ENCODE results near the gene ADGRE2. TPM values are rescaled to one million over a fixed set of nuclear protein-coding genes. Genes with fewer than 3 reads are reported as not detected.
"Not testable (repeated sequence)": the region's sequence is repeated elsewhere in the genome, so short reads cannot be mapped to it uniquely, and the experiment has no call there.

ADGRE2 gene
- polyA plus RNA-seq (4.1 to 5.3 TPM (median 4.2 TPM) in 3 replicates), polyA minus RNA-seq (7.2 to 13.0 TPM (median 10.8 TPM) in 3 replicates)
- polyA plus RNA-seq (2011; ENCODE audit: low read depth) = 14.9 TPM
- polyA plus RNA-seq (2011; cell fraction: cytosol; rRNA removed) = 4.0 and 5.4 TPM in 2 replicates
- polyA plus RNA-seq (2011; cell fraction: nucleus; rRNA removed) = 13.7 and 15.8 TPM in 2 replicates
- 2.9 and 3.8 TPM in 2 replicates for polyA plus RNA-seq (2012; ENCODE audit: low replicate concordance)
- 1.9 TPM for polyA minus RNA-seq (2011; cell fraction: cytosol; rRNA and poly(A)+ RNA removed)
- polyA minus RNA-seq (2011; cell fraction: nucleus; rRNA and poly(A)+ RNA removed) = 7.1 and 9.5 TPM in 2 replicates

DNA sequence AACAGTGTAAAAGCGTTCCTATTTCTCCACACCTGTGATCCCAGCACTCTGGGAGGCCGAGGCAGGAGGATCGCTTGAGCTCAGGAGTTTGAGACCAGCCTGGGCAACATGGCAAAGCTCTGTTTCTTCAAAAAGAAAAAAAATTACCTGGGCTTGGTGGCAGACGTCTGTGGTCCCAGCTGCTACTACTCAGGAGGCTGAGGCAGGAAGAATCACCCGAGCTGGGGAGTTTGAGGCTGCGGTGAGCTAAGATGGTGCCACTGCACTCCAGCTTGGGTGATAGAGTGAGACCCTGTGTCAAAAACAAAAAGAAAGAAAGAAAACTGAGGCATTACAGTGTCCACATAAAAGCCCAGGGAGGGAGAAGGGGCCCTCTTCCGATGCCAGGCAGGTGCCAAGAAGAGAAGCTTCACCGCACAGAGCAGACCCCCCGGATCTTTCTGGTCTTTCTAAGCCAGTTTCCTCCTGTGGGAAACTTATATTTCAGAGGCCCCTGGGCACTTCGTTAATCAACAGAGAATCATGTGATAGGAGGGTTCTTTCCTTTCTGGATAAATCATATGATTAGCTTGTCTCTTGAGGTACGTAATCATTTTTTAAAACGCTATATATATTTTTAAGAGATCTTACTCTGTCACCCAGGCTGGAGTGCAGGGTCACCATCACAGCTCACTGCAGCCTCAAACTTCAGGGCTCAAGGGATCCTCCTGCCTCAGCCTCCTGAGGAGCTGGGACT lies at the start of gene ADGRE2:
Gene ADGRE2 (minus strand): TSS at position 451 of the 736 bp plus-strand sequence. CDS start 1,804 bp downstream, outside the sequence.
- FAIRE-seq; dilution Hi-C loops (cut with MboI; ENCODE audit: extremely low pct_ligation_motif_present, low sequenced_read_pairs): not testable (repeated sequence)

DNA sequence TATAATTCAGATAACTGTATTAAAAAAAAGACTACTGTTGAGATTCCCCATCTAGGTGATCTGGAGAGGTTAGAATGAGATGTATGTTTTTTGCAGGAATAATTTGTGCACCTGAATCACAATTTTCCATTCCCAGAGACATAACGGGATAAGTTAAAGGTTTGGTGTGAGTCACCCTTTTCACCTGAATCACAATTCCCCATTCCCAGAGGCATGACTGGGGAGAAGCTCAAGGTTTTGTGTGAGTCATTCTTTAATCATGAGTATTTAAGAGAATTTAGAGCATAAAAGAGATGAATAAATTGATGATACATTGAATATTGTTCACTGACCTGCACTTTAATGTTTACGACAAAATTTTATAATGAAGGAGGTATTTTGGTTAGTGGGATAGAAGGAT lies 47.6 kb upstream of the ADGRE2 start:
- no peaks in the 10 kb centered on the region for H3K79me2 ChIP-seq (ENCODE audit: control insufficient read depth, insufficient read depth, low read length)
- no peak overlapping the region for H3K4me3 ChIP-seq (ENCODE audit: control insufficient read depth in 2 of 3, extremely low read depth in 1 of 3, insufficient read depth in 2 of 3, low read depth in 1 of 3, low read length in 3 of 3)
- peak; percentile 32 for DNase-seq (ENCODE audit: low read depth, low spot score)
- no peaks in the 10 kb centered on the region for H3K9me3 ChIP-seq (ENCODE audit: control insufficient read depth, low read depth, low read length)
- no peak for FAIRE-seq
- H3K9ac ChIP-seq (ENCODE audit: control insufficient read depth, extremely low read depth, insufficient read depth, low read length) = no peak overlapping the region
- H3K4me2 ChIP-seq (ENCODE audit: control insufficient read depth, extremely low read depth, insufficient read depth, low read depth, low read length) = no peak overlapping the region
- dilution Hi-C loops (cut with MboI; ENCODE audit: extremely low pct_ligation_motif_present, low sequenced_read_pairs) = no loop called here
- TF ChIP-seq EZH2 (IDR thresholded peaks at IDR 0.05; ENCODE audit: low read length) = no peak
- TF ChIP-seq, protein P1, sequence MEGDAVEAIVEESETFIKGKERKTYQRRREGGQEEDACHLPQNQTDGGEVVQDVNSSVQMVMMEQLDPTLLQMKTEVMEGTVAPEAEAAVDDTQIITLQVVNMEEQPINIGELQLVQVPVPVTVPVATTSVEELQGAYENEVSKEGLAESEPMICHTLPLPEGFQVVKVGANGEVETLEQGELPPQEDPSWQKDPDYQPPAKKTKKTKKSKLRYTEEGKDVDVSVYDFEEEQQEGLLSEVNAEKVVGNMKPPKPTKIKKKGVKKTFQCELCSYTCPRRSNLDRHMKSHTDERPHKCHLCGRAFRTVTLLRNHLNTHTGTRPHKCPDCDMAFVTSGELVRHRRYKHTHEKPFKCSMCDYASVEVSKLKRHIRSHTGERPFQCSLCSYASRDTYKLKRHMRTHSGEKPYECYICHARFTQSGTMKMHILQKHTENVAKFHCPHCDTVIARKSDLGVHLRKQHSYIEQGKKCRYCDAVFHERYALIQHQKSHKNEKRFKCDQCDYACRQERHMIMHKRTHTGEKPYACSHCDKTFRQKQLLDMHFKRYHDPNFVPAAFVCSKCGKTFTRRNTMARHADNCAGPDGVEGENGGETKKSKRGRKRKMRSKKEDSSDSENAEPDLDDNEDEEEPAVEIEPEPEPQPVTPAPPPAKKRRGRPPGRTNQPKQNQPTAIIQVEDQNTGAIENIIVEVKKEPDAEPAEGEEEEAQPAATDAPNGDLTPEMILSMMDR (optimal IDR thresholded peaks at IDR 0.05 in 1 of 3, IDR thresholded peaks at IDR 0.05 in 1 of 3, conservative IDR thresholded peaks at IDR 0.05 in 1 of 3; ENCODE audit: extremely low read depth in 1 of 3, insufficient read depth in 2 of 3, low read length in 3 of 3) = no peak
- H3K27me3 ChIP-seq (ENCODE audit: control insufficient read depth, extremely low read depth, insufficient read depth, low read length) = no peaks in the 10 kb centered on the region
- peaks cover 8% of the 10 kb centered on the region for H3K4me1 ChIP-seq (ENCODE audit: control insufficient read depth, extremely low read depth, insufficient read depth, low read length)
- H2AFZ ChIP-seq (ENCODE audit: control insufficient read depth, low read length) = no peak overlapping the region
- no peaks in the 10 kb centered on the region for H4K20me1 ChIP-seq (ENCODE audit: control insufficient read depth, extremely low read depth, insufficient read depth, low read length)
- no peaks in the 10 kb centered on the region for H3K36me3 ChIP-seq (ENCODE audit: control insufficient read depth in 2 of 2, extremely low read depth in 1 of 2, insufficient read depth in 2 of 2, low read length in 2 of 2)
- no peak overlapping the region for H3K27ac ChIP-seq (ENCODE audit: control insufficient read depth, insufficient read depth, low read length)
- H3K9me1 ChIP-seq (ENCODE audit: control insufficient read depth, extremely low read depth, insufficient read depth, low read length) = no peaks in the 10 kb centered on the region

More for the DNA sequence above, at the start of gene ADGRE2:
- not testable (repeated sequence) for H2AFZ ChIP-seq (ENCODE audit: control insufficient read depth, low read length); H3K9me3 ChIP-seq (ENCODE audit: control insufficient read depth, low read depth, low read length); H3K9ac ChIP-seq (ENCODE audit: control insufficient read depth, extremely low read depth, insufficient read depth, low read length); DNase-seq (ENCODE audit: low read depth, low spot score); H3K79me2 ChIP-seq (ENCODE audit: control insufficient read depth, insufficient read depth, low read length); H3K4me3 ChIP-seq (ENCODE audit: control insufficient read depth in 2 of 3, extremely low read depth in 1 of 3, insufficient read depth in 2 of 3, low read depth in 1 of 3, low read length in 3 of 3); H4K20me1 ChIP-seq (ENCODE audit: control insufficient read depth, extremely low read depth, insufficient read depth, low read length); H3K36me3 ChIP-seq (ENCODE audit: control insufficient read depth in 2 of 2, extremely low read depth in 1 of 2, insufficient read depth in 2 of 2, low read length in 2 of 2); H3K9me1 ChIP-seq (ENCODE audit: control insufficient read depth, extremely low read depth, insufficient read depth, low read length); H3K4me1 ChIP-seq (ENCODE audit: control insufficient read depth, extremely low read depth, insufficient read depth, low read length); H3K27ac ChIP-seq (ENCODE audit: control insufficient read depth, insufficient read depth, low read length); H3K27me3 ChIP-seq (ENCODE audit: control insufficient read depth, extremely low read depth, insufficient read depth, low read length); H3K4me2 ChIP-seq (ENCODE audit: control insufficient read depth, extremely low read depth, insufficient read depth, low read depth, low read length)
